ENCODE measurements around the gene RAET1L.
A peak's percentile ranks its signal among the peaks of the same experiment; 100 is the strongest.

DNA sequence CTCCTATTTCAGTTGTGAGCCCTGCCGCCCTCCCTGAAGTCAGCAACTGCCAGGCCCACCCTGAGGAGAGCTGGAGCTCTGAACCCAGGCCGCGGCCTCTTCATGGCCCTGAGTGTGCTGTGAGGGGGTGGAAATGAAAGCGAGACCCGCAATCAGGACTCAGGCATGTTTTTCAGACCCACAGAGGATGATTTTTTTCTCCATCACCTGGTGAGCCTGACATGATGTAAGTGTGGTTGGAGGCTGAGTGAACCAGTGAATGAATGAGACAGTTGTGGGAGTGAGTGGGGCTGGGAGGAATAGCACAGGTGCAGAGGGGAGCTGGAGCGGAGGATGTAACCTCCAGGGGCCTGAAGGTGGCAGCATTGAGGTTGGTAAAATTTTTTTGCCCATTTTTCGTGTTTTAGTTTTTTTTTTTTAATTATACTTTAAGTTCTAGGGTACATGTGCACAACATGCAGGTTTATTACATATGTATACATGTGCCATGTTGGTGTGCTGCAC lies 18.3 kb downstream of the RAET1L start:
- TF ChIP-seq, protein P1, sequence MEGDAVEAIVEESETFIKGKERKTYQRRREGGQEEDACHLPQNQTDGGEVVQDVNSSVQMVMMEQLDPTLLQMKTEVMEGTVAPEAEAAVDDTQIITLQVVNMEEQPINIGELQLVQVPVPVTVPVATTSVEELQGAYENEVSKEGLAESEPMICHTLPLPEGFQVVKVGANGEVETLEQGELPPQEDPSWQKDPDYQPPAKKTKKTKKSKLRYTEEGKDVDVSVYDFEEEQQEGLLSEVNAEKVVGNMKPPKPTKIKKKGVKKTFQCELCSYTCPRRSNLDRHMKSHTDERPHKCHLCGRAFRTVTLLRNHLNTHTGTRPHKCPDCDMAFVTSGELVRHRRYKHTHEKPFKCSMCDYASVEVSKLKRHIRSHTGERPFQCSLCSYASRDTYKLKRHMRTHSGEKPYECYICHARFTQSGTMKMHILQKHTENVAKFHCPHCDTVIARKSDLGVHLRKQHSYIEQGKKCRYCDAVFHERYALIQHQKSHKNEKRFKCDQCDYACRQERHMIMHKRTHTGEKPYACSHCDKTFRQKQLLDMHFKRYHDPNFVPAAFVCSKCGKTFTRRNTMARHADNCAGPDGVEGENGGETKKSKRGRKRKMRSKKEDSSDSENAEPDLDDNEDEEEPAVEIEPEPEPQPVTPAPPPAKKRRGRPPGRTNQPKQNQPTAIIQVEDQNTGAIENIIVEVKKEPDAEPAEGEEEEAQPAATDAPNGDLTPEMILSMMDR (conservative IDR thresholded peaks at IDR 0.05 in 1 of 2, IDR thresholded peaks at IDR 0.05 in 1 of 2; ENCODE audit: extremely low read depth in 1 of 2, insufficient read depth in 1 of 2, low read depth in 1 of 2, low read length in 2 of 2), result peak; percentile 37 to 54
- TF ChIP-seq EZH2 (IDR thresholded peaks at IDR 0.05; ENCODE audit: borderline replicate concordance, low read length), result no peak

Measured in mammary epithelial cell (primary cell).